Fibroblast of villous mesenchyme (primary cell): ENCODE results near the gene STAT4. TPM values are rescaled to one million over a fixed set of nuclear protein-coding genes. Genes with fewer than 3 reads are reported as not detected.

ENCODE experiments used
- DNase-seq: peaks from one replicate; pipeline ENCODE4 v3.0.0-alpha.2; 2010; ENCODE audit warnings: low read depth
- H3K4me3 ChIP-seq: 2 replicates; pipeline ENCODE4 v1.5.1; 2011; ENCODE audit warnings: low read depth, mild to moderate bottlenecking, low read length
- total RNA-seq: library from RNA; depleted of rRNA; stranded (reverse); fragments of >200 nt; gene quantifications from 2 replicates; pipeline ENCODE4 v1.2.3, GENCODE V29; 2012
- TF ChIP-seq, protein P1 (sequence below): IDR thresholded peaks from 2 replicates; pipeline ENCODE4 v1.5.1; 2012; ENCODE audit warnings: low read depth, mild to moderate bottlenecking, low read length; ENCODE audit not compliant: insufficient read depth

Gene STAT4, protein sequence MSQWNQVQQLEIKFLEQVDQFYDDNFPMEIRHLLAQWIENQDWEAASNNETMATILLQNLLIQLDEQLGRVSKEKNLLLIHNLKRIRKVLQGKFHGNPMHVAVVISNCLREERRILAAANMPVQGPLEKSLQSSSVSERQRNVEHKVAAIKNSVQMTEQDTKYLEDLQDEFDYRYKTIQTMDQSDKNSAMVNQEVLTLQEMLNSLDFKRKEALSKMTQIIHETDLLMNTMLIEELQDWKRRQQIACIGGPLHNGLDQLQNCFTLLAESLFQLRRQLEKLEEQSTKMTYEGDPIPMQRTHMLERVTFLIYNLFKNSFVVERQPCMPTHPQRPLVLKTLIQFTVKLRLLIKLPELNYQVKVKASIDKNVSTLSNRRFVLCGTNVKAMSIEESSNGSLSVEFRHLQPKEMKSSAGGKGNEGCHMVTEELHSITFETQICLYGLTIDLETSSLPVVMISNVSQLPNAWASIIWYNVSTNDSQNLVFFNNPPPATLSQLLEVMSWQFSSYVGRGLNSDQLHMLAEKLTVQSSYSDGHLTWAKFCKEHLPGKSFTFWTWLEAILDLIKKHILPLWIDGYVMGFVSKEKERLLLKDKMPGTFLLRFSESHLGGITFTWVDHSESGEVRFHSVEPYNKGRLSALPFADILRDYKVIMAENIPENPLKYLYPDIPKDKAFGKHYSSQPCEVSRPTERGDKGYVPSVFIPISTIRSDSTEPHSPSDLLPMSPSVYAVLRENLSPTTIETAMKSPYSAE
- total RNA-seq, result 1.3 and 2.6 TPM in 2 replicates

- TF ChIP-seq, protein P1, sequence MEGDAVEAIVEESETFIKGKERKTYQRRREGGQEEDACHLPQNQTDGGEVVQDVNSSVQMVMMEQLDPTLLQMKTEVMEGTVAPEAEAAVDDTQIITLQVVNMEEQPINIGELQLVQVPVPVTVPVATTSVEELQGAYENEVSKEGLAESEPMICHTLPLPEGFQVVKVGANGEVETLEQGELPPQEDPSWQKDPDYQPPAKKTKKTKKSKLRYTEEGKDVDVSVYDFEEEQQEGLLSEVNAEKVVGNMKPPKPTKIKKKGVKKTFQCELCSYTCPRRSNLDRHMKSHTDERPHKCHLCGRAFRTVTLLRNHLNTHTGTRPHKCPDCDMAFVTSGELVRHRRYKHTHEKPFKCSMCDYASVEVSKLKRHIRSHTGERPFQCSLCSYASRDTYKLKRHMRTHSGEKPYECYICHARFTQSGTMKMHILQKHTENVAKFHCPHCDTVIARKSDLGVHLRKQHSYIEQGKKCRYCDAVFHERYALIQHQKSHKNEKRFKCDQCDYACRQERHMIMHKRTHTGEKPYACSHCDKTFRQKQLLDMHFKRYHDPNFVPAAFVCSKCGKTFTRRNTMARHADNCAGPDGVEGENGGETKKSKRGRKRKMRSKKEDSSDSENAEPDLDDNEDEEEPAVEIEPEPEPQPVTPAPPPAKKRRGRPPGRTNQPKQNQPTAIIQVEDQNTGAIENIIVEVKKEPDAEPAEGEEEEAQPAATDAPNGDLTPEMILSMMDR, result no peak
- H3K4me3 ChIP-seq, result peak within 1 kb of the TSS; percentile 57
- peak; percentile 63 for DNase-seq
Observed at GRCh38 chr2:191150600-191151330, at the start of gene STAT4. STAT4 (minus strand) TSS chr2:191150994; CDS start chr2:191148203, 2,791 bp downstream.

GRCh38 chr2:191199929-191200512, 49.2 kb upstream of the STAT4 start:
- TF ChIP-seq, protein P1, result no peak

GRCh38 chr2:191198271-191198670, 47.5 kb upstream of the STAT4 start:
- H3K4me3 ChIP-seq, result no peak overlapping the region
- TF ChIP-seq, protein P1, result no peak
- no peak for DNase-seq

More at GRCh38 chr2:191199929-191200512, 49.2 kb upstream of the STAT4 start:
- H3K4me3 ChIP-seq, result no peak overlapping the region
- no peak for DNase-seq

DNA sequence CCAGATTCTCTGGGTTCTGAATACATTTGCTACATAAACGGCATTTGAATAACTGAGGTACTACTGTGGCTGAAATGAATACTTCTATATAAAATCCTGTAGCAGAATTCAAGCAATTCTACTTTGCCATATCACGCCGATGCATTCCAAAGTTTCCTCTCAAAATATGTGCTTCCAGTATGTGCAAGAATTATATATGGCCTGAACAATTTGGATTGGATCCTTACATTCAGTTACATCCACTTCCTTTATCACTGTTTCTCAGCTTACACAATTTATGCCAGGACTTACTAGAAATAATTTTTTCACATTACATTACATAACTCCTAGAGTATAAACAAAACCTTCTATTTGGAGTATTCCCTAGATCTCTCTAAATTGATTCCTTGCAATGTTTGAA, 46.3 kb upstream of the STAT4 start:
- TF ChIP-seq, protein P1, result no peak
- no peak for DNase-seq
- no peak overlapping the region for H3K4me3 ChIP-seq

- TF ChIP-seq, protein P1, result no peak
- no peak overlapping the region for H3K4me3 ChIP-seq
- no peak for DNase-seq
Observed at GRCh38 chr2:191195021-191195420, 44.2 kb upstream of the STAT4 start.

DNA sequence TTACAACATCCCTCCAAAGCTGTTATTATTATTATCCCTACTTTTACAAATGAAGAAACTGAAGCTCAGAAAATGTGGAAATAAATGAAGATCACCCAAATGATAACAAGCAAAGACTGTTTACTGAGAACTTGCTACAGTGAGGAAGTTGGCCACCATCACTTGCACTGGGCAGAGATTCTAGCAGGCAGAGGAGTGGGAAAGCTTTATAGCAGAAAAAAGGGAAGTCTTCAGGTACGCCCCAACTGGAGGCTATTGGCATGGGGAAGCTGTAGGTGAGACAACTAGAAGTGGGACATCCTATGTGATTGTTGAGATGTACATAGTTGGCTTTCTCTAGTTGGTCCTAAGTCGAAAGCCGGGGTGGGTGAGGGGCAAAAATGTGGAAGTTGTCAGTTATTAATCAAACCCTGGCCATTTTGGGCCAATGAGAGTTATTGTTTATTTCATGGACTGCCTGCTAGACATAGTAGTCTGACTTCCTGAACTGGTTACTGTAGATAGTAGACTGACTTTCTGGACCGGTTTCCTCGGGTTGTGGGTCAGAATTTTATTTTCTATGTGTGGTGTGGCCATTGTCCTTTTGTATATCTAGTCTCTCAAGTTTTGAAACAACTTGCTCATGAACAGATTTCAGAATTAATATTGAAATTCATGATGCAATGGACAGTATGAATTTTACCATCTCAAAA, 40.2 kb upstream of the STAT4 start:
- H3K4me3 ChIP-seq, result no peak overlapping the region
- TF ChIP-seq, protein P1, result no peak
- DNase-seq, result no peak
